NCI-H2081 (cell line): Measurements from ENCODE around the gene OR52W1.
"Not testable (repeated sequence)": the region's sequence is repeated elsewhere in the genome, so short reads cannot be mapped to it uniquely, and the experiment has no call there.

Experiments used
- DNase-seq, 2 experiments: peaks; one replicate each; lab custom pipeline; 2025; lab: John Stamatoyannopoulos, UW

OR52W1 gene

DNA sequence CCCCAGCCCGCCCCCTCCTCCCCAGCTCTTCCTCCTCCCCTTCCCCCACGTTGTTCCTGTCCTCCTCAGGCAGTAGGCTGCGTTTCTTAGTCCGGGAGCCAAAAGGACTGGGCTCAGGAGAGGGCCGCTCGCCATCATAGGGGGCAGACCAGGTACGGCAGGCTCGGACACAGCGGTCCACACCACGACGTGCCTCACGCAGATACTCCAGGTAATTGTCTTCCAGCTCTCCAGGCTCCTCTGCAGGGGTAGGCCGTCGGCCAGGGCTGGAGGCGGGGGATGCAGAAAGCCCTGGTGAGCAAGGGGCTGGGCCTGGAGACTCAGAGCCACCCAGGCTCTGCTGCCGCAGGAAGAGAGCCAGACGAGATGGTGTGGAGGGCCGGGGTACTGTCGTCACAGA lies 18.7 kb downstream of the OR52W1 start:
- DNase-seq = no peak

DNA sequence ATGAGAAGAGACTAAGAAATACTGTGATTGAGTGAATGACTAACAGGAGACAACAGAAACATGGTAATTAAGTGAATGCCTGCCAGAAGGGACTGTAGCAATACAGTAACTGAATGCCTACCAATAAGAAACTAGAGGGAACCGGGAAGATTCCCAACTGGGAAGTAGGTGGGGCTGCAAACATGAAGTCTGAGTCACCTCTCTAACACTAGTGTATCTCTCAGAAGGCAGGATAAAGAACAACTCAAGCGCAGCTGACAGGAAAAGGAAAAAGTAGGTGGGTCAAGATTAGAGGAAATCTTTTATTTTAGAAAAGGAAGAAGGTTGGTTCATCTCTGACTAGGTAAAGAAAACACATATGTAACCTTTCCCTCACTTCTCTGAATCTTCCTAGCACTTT lies 20.3 kb downstream of the OR52W1 start:
- DNase-seq = no peak

DNA sequence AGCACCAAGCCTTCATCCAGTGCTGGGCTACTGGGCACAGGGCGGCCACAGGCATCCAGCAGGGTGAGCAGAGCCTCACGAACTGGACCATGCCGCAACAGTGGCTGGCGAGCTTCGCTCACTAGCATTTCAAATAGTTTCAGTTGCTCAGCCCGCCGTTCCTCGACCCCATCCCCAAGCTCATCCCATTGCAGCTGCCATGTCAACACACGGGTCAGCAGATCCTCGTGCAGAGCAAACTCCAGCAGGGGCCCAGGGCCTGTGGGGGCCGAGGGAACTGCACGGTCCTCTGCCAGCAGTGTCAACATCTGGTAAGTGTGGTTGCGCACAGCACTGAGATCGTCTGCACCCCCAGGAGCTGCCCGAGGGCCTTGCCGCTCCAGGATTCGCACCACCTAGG lies 24.8 kb downstream of the OR52W1 start:
- no peak for DNase-seq

DNA sequence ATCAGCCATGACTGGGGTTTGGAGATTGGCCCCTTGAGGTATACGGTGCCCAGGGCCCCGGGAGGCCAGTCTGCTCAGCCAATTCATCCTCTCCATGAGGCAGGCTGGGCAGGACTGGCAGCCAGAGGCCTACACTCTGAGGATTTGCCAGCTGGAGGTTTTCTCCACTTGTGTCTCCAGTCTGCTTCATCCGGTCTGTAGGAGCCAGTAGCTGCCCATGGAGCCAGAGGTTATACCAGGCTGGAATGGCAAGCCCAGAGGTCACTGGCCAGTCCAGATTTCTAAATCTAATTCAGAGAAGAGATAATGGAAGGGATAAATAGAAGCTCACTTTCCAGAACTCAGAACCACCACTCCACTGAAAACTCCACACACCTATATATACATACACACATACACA lies 25.4 kb downstream of the OR52W1 start:
- DNase-seq = no peak

DNA sequence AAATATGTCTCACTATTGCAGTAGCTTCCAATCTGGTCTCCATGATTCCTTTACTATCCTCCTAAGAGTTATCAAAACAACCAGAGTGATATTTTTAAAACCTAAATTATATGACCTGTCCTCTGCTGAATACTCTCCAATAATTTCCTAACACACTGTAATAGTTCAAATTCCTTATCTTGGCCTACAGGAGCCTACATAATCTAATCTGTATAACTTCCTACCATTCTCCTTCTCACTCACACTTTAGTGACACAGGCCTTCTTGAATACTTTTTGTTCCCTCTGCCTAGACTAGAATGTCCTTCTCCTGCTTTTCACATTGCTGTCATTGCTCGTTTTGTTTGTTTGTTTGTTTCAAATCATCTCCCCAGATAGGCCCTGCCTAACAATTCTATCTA lies 26.0 kb downstream of the OR52W1 start:
- DNase-seq = no peak

DNA sequence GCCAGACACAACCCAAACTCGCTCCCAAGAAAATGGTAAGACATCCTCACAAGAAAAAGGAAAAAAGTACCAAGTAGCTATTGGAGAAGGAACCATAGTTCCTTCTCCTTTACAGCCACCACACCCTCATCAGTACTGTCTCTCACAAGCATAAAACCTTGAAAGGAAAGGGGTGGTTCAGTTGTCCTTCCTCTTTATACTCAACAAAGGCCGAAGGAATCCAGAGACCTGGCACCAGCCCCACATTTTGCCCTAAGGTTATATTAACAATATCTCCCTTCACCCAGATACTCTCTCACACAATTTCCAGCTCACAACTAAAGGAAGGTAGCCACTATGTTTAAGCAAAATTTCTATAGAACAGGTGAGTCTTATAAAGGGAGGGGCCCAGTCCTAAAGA lies 26.9 kb downstream of the OR52W1 start:
- no peak for DNase-seq

DNA sequence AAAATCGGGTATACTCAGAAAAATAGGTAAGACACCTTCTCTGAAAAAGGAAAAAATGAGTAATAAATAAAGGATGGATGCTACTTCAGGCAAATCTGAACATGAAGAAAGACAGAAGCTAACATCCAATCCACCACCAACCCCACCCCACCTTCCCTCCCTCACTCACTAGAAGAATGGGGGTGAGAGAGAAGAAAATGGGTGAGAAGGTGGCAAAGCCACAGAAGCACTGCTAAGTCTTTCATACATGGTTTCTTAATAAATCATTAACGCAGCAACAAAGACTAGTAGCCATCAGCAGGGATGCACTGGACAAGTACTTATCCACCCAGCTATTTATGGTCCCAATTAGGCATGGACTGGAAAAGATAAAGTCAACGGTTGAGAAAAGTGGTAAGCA lies 29.5 kb downstream of the OR52W1 start:
- no peak for DNase-seq

DNA sequence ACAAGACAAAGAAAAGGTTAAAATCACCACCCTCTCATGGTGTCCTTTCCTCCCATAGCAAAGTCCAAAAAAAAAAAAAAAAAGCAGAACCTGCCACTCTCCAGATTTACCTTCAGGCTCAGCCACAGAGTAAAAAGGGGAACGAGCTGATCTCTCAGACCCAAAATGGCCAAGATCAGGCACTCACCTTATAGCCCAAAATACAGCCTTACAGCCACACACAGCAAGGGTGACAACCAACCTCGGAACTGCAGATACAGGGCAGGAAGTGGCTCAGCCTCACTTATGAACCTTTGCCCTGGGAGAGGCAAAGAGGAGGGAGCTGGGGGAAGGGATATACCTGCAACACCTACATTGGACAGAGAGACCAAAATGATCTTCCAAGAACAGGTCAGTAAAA lies 30.9 kb downstream of the OR52W1 start:
- DNase-seq = no peak

DNA sequence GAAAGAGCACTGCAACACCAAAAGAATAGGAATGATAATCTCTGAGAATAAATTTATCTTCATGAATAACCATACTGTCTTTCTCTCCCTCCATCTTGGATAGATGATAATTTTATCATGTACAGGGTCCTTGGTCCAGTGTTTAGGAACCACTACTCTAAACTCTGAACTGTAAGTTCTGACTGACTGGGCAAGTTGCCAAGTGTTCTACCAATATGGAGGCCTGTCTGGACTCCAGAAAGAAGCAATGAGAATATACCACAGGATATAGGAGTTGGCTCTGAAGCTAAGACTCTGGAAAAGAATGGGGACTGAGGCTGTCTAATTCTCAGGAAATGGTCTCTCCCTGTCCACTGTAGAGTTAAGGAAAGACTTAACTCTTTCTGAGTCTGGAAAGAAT lies 33.9 kb downstream of the OR52W1 start:
- DNase-seq = no peak

DNA sequence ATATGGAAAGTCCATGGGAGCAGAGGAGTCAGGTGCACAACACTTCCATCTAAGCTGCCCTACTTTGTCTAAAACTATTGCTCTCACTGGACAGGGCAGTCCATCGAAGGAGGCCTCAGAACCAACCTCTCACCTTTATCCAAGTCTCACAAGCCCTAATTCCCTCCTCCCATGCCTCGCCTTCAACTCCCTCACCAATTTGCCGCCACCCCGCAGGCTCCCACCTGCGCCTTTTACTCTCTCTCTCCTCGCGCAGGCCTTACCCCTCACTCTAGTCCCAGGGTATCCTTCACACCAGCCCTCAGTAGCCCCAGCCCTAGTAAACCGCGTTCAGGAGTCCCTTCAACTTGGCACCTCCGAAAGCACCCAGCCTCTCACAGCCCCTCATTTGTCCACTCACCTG lies 35.0 kb downstream of the OR52W1 start:
- peak; percentile 6 to 29 for DNase-seq

DNA sequence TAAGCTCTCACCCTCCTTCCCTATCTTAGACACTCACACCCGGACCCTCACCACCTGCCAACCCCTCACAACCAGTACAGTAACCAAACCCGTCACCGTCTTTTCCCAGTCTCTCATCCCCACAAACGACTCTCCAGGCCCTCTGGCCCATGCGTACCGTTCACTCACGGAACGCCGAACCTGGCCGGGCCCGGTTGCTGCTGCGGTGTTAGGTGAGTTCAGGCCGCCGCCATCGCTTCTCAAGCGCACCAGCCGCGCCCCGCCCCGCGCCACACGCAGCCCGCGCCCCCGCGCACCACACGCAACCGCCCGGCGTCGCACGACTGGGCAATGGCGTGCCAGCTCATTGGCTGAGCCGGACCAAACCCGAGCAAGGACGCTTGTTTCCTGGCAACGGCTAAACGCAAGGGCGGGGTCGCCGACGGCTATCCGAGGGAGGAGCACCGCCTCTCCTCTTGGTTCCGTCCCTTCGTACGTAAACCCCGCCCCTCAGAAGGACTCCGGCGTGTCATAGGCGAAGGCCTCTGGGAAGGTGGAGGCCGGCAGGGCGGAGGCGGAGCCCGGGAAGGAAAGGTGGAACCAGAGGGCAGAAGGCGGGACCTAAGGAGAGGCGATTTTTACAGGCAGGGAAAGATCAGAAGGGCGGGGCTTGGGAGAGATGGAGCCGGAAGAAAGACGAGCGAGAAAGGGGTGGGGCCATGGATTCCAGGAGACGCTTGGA lies 35.5 kb downstream of the OR52W1 start, which contains the start of gene FHIP1B:
TSS of gene FHIP1B (minus strand) at position 250 of the 721 bp plus-strand sequence. CDS start 10,120 bp downstream, outside the sequence.
- DNase-seq = peak; percentile 99

DNA sequence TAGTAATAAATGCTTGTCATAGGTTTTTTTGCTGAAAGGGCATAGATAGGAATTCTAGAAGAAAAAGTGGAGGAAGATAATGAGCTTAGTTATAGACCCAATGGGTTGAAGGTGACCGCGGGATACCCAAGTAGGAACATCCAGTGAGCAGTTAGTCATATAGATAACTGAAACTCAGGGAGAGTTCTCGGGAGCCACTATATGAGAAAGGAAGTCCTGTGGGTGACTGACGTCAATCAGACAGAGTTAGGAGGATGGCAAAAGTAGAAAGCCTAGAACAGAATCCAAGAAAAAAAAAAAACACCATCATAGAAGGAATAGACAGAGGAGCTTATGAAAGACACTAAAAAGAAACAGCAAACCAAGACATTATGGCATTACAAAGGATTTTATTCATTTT lies 38.2 kb downstream of the OR52W1 start:
- DNase-seq = no peak

DNA sequence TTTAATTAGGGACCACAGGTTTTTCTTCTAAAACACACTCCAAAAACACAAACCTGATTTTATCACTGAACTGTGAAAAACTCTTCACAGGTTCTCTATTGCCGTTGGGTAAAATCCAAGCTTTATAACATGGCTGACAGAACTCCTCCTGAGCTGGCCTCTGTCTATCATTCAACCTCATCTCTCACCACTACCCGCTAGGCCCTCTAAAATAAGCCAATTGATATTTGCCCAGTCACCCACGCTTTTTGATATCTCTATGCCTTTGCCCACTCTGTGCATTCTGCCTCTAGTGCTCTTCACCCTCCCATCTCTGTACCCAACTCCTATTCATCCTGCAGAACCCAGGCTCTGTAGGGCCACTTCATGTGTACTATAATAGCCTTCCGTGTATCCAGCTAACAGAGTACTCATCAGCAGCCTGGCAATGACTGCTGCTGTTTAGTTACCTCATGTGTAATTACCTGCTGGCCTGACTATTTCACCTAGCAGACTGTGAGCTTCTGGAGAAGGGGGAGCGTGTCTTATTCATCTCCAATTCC lies 38.8 kb downstream of the OR52W1 start:
- DNase-seq = peak; percentile 71 to 87

DNA sequence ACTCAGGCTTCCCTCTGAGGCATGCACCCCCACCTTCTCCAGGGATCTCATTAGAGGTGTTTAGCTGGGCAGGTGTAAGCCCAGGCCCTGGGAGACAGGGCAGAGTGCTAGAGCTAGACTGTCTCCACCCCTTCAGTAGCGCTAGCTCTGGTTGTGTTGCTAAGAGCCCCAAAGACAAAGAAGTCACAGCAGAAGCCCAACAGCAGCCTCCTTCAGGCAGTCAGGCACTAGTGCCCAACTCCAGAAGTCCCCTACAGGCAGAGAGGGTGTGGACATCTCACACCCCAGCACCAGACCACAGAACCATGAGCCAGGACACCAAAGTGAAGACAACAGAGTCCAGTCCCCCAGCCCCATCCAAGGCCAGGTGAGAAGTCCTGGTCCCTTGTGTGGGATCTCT lies 39.9 kb downstream of the OR52W1 start, which contains the start of gene CNGA4:
TSS of gene CNGA4 (plus strand) at position 188 of the 400 bp plus-strand sequence. CDS start at position 306, 118 bp downstream.
- DNase-seq = peak; percentile 49 to 65

DNA sequence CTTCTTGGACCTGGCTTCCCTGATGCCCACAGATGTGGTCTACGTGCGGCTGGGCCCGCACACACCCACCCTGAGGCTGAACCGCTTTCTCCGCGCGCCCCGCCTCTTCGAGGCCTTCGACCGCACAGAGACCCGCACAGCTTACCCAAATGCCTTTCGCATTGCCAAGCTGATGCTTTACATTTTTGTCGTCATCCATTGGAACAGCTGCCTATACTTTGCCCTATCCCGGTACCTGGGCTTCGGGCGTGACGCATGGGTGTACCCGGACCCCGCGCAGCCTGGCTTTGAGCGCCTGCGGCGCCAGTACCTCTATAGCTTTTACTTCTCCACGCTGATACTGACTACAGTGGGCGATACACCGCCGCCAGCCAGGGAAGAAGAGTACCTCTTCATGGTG lies 41.1 kb downstream of the OR52W1 start:
- DNase-seq = no peak

DNA sequence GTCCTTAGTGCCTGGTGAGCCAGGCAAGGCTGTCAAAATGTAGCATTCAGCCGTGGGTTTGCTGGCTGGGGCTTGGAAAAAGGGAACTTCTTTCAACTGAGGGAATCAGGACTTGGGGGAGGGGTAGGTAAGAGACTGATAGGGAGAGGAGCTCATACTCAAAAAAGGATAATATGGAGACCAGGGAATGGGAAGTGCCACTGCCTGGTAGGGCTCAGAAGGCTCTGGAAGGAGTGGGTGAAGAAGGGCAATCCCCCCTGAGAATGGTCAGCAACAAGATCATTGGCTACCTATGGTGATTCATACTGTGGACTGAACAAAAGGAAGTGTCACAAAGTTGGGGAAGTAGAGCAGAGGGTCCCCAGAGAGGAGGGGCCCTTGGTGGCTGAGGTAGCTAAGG lies 41.8 kb downstream of the OR52W1 start:
- DNase-seq = no peak

DNA sequence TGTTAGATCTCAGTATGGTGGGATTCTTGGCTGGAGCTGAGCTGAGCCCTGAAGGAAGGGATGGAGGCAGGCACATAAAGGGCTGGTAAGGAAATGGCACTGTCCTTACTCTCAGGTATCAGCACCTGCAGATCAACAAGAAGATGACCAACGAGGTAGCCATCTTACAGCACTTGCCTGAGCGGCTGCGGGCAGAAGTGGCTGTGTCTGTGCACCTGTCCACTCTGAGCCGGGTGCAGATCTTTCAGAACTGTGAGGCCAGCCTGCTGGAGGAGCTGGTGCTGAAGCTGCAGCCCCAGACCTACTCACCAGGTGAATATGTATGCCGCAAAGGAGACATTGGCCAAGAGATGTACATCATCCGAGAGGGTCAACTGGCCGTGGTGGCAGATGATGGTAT lies 42.3 kb downstream of the OR52W1 start:
- DNase-seq = no peak

DNA sequence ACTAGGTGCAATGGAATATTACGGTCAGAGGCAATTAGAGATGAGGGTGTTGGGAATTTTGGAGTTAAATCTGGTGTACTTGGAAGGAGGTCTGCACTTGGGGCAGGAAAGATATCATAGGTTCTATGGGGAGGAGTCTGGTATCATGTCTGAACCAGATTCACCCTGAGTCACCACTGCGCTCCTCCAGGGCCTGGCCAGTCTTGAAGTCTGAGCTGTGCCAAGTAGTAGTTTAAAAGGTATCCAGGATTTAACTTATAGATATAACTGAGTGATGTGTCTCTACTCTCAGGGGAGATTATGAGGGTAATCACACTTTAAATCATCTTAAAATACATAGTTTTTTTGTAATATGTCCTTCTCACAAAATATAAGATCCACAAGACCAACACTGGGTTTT lies 46.5 kb downstream of the OR52W1 start:
- no peak for DNase-seq

DNA sequence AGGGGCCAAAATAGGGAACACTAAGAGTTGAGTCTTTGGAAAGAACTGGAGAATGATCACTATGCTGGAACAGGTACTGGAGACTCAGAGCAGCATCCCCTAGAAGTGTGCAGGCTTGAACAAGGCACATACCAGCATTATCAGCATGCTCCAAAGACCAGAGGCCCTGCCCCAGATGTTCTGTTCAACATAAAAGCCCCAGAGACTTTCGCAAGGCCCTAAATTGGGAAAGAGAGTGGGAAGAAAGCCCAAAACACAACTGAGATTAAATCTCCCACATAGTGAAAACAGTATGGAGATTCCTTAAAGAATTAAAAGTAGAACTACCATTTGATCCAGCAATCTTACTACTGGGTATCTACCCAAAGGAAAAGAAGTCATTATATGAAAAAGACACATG lies 49.2 kb downstream of the OR52W1 start:
- no peak for DNase-seq

DNA sequence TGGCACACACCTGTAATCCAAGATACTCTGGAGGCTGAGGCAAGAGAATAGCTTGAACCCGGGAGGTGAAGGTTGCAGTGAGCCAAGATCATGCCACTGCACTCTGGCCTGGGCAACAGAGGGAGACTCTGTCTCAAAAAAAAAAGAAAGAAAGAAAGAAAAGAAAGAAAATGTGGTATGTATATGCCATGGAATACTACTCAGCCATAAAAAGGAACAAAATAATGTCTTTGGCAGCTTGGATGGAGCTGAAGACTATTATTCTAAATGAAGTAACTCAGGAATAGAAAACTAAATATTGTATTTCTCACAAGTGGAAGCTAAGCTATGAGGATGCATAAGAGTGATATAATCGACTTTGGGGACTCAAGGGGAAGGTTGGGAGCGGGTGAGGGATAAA lies 49.9 kb downstream of the OR52W1 start:
- DNase-seq = not testable (repeated sequence)
